Breast epithelium (tissue), 3 donors: ENCODE data around the gene CLMP.

Experiments
- POLR2A ChIP-seq: fragments of 450-650 bp; IDR thresholded peaks from one replicate; pipeline ENCODE4 v1.6.1; 2016; ENCODE audit warnings: antibody characterized with exemption, mild to moderate bottlenecking, moderate library complexity
- TF ChIP-seq, protein P1 (sequence below), 3 donors: fragments of 450-650 bp; IDR thresholded peaks; one replicate each; pipeline ENCODE4 v1.5.1; 2016 to 2017; ENCODE audit warnings: antibody characterized with exemption in 3 of 3, mild to moderate bottlenecking in 3 of 3, moderate library complexity in 3 of 3

DNA sequence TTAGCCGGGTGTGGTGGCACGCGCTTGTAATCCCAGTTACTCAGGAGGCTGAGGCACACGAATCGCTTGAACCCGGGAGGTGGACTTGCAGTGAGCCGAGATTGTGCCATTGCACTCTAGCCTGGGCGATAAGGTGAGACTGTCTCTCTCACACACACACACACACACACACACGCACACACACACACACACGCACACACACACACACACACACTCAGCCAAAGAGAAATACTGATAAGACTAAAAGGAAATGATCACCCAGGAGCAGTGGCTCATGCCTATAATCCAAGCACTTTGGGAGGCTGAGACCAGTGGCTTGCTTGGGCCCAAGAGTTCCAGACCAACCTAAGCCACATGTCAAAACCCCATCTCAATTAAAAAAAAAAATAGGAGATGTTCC lies 153.9 kb downstream of the CLMP start:
- no peak for TF ChIP-seq POLR2A
- TF ChIP-seq, protein P1, sequence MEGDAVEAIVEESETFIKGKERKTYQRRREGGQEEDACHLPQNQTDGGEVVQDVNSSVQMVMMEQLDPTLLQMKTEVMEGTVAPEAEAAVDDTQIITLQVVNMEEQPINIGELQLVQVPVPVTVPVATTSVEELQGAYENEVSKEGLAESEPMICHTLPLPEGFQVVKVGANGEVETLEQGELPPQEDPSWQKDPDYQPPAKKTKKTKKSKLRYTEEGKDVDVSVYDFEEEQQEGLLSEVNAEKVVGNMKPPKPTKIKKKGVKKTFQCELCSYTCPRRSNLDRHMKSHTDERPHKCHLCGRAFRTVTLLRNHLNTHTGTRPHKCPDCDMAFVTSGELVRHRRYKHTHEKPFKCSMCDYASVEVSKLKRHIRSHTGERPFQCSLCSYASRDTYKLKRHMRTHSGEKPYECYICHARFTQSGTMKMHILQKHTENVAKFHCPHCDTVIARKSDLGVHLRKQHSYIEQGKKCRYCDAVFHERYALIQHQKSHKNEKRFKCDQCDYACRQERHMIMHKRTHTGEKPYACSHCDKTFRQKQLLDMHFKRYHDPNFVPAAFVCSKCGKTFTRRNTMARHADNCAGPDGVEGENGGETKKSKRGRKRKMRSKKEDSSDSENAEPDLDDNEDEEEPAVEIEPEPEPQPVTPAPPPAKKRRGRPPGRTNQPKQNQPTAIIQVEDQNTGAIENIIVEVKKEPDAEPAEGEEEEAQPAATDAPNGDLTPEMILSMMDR (IDR thresholded peaks at IDR 0.05), result no peak
